SK-N-SH (cell line): ENCODE measurements around the gene STUB1. TPM values are rescaled to one million over a fixed set of nuclear protein-coding genes. Genes with fewer than 3 reads are reported as not detected.

ENCODE experiments used
- CTCF ChIA-PET: fragments of 300-600, 350-600 bp; formaldehyde crosslinking; extraction: SDS; loops from one replicate; lab custom pipeline; 2021; lab: Yijun Ruan, JAX
- POLR2A ChIA-PET: fragments of 350-600 bp; sonication (Branson Sonifier 250); formaldehyde crosslinking; extraction: SDS; loops from one replicate; lab custom pipeline; 2020; ENCODE audit warnings: antibody characterized with exemption, inconsistent platforms; lab: Yijun Ruan, JAX
- DNase-seq: peaks from one replicate; pipeline ENCODE4 v3.0.0; 2012
- H2AFZ ChIP-seq: fragments of 200-600 bp; sonication (generic); 2 replicates; pipeline ENCODE4 v1.8.1; 2016; ENCODE audit warnings: antibody characterized with exemption, mild to moderate bottlenecking, low read depth
- H3F3A ChIP-seq: fragments of 200-600 bp; sonication (generic); replicated peaks from 2 replicates; pipeline ENCODE3; 2016; ENCODE audit warnings: antibody characterized with exemption, mild to moderate bottlenecking; ENCODE audit not compliant: insufficient read depth
- H3K27ac ChIP-seq, 2 experiments: fragments of 200-500 bp in 1 of 2; fragments of 200-600 bp in 1 of 2; sonication (Bioruptor generic) in 1 of 2; sonication (generic), shearing (Covaris generic) in 1 of 2; 2 replicates each; pipeline versions ENCODE4 v1.5.1 to v1.6.1; 2014 to 2016; ENCODE audit warnings: low read depth in 2 of 2, inconsistent platforms in 1 of 2, low read length in 1 of 2, mild to moderate bottlenecking in 1 of 2, mixed read lengths in 1 of 2
- H3K27me3 ChIP-seq: fragments of 200-600 bp; sonication (generic), shearing (Covaris generic); 2 replicates; pipeline ENCODE4 v1.6.1; 2016; ENCODE audit warnings: mixed run types; ENCODE audit not compliant: insufficient read depth
- H3K36me3 ChIP-seq, 2 experiments: fragments of 200-500 bp in 1 of 2; fragments of 200-600 bp in 1 of 2; sonication (Bioruptor generic) in 1 of 2; sonication (generic) in 1 of 2; replicated peaks in 1 of 2; 2 replicates each; pipeline versions ENCODE3 to v1.5.1; 2014 to 2016; ENCODE audit warnings: low read length in 1 of 2, mild to moderate bottlenecking in 1 of 2; ENCODE audit not compliant: insufficient read depth in 2 of 2, control insufficient read depth in 1 of 2
- H3K4me1 ChIP-seq, 2 experiments: fragments of 200-500 bp in 1 of 2; fragments of 200-600 bp in 1 of 2; sonication (Bioruptor generic) in 1 of 2; sonication (generic), shearing (Covaris generic) in 1 of 2; 2 replicates each; pipeline versions ENCODE4 v1.5.1 to v1.6.1; 2014 to 2016; ENCODE audit warnings: low read depth in 1 of 2, low read length in 1 of 2, mixed run types in 1 of 2; ENCODE audit not compliant: insufficient read depth in 2 of 2, control insufficient read depth in 1 of 2
- H3K4me2 ChIP-seq: fragments of 200-600 bp; sonication (generic), shearing (Covaris generic); 2 replicates; pipeline ENCODE4 v1.6.1; 2017; ENCODE audit warnings: mixed run types
- H3K4me3 ChIP-seq, 2 experiments: fragments of 200-500 bp in 1 of 2; fragments of 200-600 bp in 1 of 2; sonication (Bioruptor generic) in 1 of 2; sonication (generic), shearing (Covaris generic) in 1 of 2; 2 replicates each; pipeline versions ENCODE4 v1.5.1 to v1.8.1; 2014 to 2016; ENCODE audit warnings: low read depth in 2 of 2, inconsistent platforms in 1 of 2, low read length in 1 of 2, mild to moderate bottlenecking in 1 of 2, mixed read lengths in 1 of 2, moderate library complexity in 1 of 2
- H3K79me2 ChIP-seq: fragments of 200-600 bp; sonication (generic); 2 replicates; pipeline ENCODE4 v1.8.1; 2017; ENCODE audit warnings: mild to moderate bottlenecking; ENCODE audit not compliant: insufficient read depth
- H3K9ac ChIP-seq: fragments of 200-600 bp; sonication (generic); 2 replicates; pipeline ENCODE4 v1.6.1; 2017; ENCODE audit warnings: mixed run types
- H3K9me2 ChIP-seq: fragments of 200-600 bp; sonication (generic); 2 replicates; pipeline ENCODE4 v1.6.1; 2017; ENCODE audit warnings: mixed run types
- H3K9me3 ChIP-seq: fragments of 200-600 bp; sonication (generic); 2 replicates; pipeline ENCODE4 v1.6.1; 2017; ENCODE audit warnings: mixed run types, mild to moderate bottlenecking, moderate library complexity
- H4K20me1 ChIP-seq: fragments of 200-600 bp; sonication (generic); 2 replicates; pipeline ENCODE4 v1.6.1; 2017; ENCODE audit warnings: mild to moderate bottlenecking, mixed run types; ENCODE audit not compliant: insufficient read depth
- CHD2 ChIP-seq: fragments of 150-350 bp; IDR thresholded peaks from 2 replicates; pipeline ENCODE4 v1.6.1; 2018; ENCODE audit warnings: low read length; ENCODE audit not compliant: partially characterized antibody
- FOXJ3 ChIP-seq: sonication (generic); formaldehyde crosslinking; IDR thresholded peaks from 2 replicates; pipeline ENCODE4 v1.5.1; 2020; ENCODE audit warnings: mild to moderate bottlenecking, missing genetic modification reagents
- FOXM1 ChIP-seq: IDR thresholded peaks from 2 replicates; pipeline ENCODE4 v1.4.0; 2012; ENCODE audit warnings: low read depth, mild to moderate bottlenecking
- MXI1 ChIP-seq: IDR thresholded peaks from 2 replicates; pipeline ENCODE4 v1.6.1; 2012; ENCODE audit warnings: mild to moderate bottlenecking, low read depth, low read length, improper control_type of control experiment
- POLR2AphosphoS5 ChIP-seq: IDR thresholded peaks from 2 replicates; pipeline ENCODE4 v1.6.1; 2012; ENCODE audit warnings: low read depth, low read length
- RFX5 ChIP-seq: IDR thresholded peaks from 2 replicates; pipeline ENCODE4 v1.6.1; 2012; ENCODE audit warnings: mild to moderate bottlenecking, improper control_type of control experiment, low read length
- SMC3 ChIP-seq: IDR thresholded peaks from 2 replicates; pipeline ENCODE4 v1.6.1; 2012; ENCODE audit warnings: low read depth, low read length, improper control_type of control experiment
- WGBS: methylation state at CpG from one replicate; pipeline ENCODE4 v1.1.6; 2017; ENCODE audit warnings: low lambda C conversion rate; 5-methylcytosine and 5-hydroxymethylcytosine counted together
- polyA plus RNA-seq, 3 experiments: library from polyadenylated mRNA; depleted of rRNA; stranded (reverse); fragments of >200 nt; gene quantifications; 2 replicates each; pipeline ENCODE4 v1.2.3, GENCODE V29; 2012
- TF ChIP-seq, protein P1 (sequence below): fragments of 200-600 bp; sonication (generic); IDR thresholded peaks from 2 replicates; pipeline ENCODE4 v1.6.1; 2017; ENCODE audit warnings: antibody characterized with exemption, mild to moderate bottlenecking, moderate library complexity
- TF ChIP-seq, protein P2 (sequence below): IDR thresholded peaks from 2 replicates; pipeline ENCODE4 v1.4.0; 2012; ENCODE audit warnings: low read depth, borderline replicate concordance

Gene STUB1
- polyA plus RNA-seq, 1 of the 3 experiments (the other 2 are of a cell fraction): 323 TPM

DNA sequence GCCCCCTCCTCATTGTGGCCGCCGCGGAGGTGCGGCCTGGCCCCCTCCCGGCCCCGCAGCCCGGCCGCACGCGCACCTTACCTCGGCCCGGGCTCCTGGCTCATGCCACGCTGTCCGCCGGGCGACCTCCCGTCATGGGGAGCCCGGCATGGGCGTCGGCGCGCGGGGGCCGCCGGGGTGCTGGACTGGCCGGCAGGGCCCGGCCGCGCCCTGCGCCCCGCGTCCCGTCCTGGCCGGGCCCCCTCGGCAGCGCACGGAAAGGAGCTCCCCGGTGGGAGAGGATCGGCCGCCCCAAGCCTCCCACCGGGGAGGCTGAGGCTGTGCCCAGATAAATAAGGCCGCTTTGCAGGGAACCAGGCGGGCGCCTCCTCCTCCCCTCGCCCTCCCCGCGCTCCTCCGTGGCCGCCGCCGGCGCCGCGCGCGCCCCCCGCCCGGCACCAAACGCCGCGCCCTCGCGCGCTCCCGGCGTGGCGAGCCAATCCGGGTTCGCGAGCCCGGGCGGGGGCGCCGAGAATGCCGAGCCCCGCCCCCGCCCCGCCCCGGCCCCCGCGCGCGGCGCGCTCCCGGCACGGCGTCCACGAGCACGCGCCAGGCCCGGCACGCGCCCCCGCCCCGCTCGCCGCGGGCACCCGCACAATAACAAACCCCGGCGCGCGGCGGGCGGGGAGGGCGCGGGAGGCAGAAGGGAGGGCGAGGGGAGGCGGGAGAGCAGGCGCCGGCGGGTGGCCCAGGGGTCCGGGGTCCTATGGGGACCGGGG, 25.4 kb downstream of the STUB1 start, which contains the start of gene FBXL16 (continued):
- TF ChIP-seq MXI1 (no peak), POLR2AphosphoS5 (no peak), RFX5 (no peak)
- TF ChIP-seq, protein P1, sequence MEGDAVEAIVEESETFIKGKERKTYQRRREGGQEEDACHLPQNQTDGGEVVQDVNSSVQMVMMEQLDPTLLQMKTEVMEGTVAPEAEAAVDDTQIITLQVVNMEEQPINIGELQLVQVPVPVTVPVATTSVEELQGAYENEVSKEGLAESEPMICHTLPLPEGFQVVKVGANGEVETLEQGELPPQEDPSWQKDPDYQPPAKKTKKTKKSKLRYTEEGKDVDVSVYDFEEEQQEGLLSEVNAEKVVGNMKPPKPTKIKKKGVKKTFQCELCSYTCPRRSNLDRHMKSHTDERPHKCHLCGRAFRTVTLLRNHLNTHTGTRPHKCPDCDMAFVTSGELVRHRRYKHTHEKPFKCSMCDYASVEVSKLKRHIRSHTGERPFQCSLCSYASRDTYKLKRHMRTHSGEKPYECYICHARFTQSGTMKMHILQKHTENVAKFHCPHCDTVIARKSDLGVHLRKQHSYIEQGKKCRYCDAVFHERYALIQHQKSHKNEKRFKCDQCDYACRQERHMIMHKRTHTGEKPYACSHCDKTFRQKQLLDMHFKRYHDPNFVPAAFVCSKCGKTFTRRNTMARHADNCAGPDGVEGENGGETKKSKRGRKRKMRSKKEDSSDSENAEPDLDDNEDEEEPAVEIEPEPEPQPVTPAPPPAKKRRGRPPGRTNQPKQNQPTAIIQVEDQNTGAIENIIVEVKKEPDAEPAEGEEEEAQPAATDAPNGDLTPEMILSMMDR: no peak
- TF ChIP-seq, protein P2, sequence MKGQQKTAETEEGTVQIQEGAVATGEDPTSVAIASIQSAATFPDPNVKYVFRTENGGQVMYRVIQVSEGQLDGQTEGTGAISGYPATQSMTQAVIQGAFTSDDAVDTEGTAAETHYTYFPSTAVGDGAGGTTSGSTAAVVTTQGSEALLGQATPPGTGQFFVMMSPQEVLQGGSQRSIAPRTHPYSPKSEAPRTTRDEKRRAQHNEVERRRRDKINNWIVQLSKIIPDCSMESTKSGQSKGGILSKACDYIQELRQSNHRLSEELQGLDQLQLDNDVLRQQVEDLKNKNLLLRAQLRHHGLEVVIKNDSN: no peak

DNA sequence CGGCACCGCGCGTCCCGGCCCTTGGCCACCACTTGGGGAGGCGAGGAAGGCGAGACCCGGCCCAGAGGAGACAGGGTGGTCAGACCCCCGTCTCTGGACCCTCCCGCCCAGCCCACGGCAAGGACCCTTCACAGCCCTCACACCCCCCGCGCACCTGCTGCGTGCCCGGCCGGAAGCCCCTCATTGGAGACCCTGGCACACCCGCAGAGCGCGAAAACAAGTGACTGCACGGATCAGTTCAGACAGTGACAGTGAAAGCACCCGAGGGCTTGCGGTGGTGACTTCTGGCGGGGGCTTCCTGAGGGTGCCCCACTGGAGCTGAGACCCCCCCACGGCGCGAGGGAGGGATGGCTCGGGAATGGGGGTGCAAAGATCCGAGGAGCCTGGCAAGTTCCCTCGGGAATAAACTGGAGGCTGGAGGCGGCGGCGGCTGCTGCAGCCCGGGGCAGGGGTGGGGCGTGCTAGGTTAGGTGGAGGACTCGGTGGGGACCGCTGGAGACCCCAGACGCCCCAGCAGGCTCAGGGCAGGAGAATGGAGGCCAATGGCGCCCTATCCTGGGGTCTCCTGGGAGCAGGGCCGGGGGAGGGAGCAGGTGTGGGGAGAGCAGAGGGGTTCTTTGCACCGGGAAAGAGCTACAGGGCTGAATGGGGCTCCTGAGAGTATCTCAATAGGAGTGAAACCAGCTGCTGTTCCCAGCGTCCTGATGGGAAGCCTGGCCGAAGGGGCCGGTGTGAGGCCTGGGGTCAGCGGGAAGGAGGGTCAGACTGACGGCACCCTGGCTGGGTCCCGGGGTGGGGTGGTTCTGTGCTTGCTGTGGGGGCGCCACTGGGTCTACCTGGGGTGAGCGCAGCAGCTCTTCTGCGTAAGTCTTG, 26.2 kb downstream of the STUB1 start:
- H3F3A ChIP-seq: peaks cover 16% of the 10 kb centered on the region
- no peaks in the 10 kb centered on the region for H3K9me2 ChIP-seq
- no peaks in the 10 kb centered on the region for H3K36me3 ChIP-seq
- no peak overlapping the region for H2AFZ ChIP-seq
- POLR2A ChIA-PET: interaction anchor here (0.6 to 1.2 kb wide), 6 partner anchors 10 to 87 kb away, joined by 3 to 4 read pairs (median 4); partner anchors contain the start of gene STUB1
- CTCF ChIA-PET: interaction anchor here (1.0 to 22.4 kb wide), 9 partner anchors 8 to 349 kb away, joined by 3 to 358 read pairs (median 5); partner anchors contain the start of genes ANTKMT, CCDC78, CIAO3 and HAGHL
- H3K27ac ChIP-seq: no peak overlapping the region
- H3K4me2 ChIP-seq: peak overlapping the region; percentile 74
- TF ChIP-seq MXI1 (no peak), CHD2 (no peak), FOXM1 (no peak), FOXJ3 (CRISPR knock-in tag) (no peak), SMC3 (no peak)
- TF ChIP-seq, protein P1: no peak
- no peak for DNase-seq
- H3K9ac ChIP-seq: no peak overlapping the region
- no peaks in the 10 kb centered on the region for H3K9me3 ChIP-seq
- H4K20me1 ChIP-seq: peaks cover 34% of the 10 kb centered on the region
- H3K4me3 ChIP-seq: peak overlapping the region in 1 of 2 experiments; percentile 78; a peak in 3 of 4 replicates
- WGBS: 25% methylated on average over 20 of the region's 49 CpGs
- H3K79me2 ChIP-seq: peaks cover 36% of the 10 kb centered on the region
- peaks cover 21 to 42% of the 10 kb centered on the region in 2 experiments; a peak in 2 of 4 replicates for H3K4me1 ChIP-seq
- H3K27me3 ChIP-seq: no peaks in the 10 kb centered on the region
